A549 treated with GW870086 at 1 μM for 4 hours (cell line): ENCODE data around the gene AKR1B15. TPM values are rescaled to one million over a fixed set of nuclear protein-coding genes. Genes with fewer than 3 reads are reported as not detected.

Source experiments
- total RNA-seq: library from RNA; stranded (reverse); fragments of 200-300 nt; extraction: Qiagen RNA extraction; gene quantifications from 5 replicates; pipeline ENCODE4 v1.2.3, GENCODE V29; 2022; ENCODE audit warnings: low read depth

AKR1B15 gene
- 18.9 to 39.8 TPM (median 34.3 TPM) in 5 replicates for total RNA-seq

DNA sequence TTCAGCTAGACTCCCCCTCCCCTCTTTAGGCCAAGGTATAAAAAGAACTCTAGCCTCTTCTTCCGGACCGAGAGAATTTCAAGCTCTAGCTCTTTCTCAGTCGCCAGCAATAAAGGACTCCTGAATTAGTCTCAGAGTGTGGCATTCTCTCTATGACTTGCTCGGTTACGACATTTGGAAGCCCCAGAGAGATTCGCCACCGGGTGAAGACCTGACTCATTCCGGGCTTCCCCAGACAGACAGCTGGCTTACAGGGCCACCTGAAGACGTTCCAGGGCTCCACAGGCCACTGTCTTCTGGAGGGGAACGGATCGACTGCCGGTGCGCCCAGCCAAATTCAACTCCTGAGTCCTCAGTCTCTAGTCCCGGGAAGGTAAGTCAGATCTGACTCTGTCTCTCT lies at the start of gene AKR1B15:
TSS of gene AKR1B15 (plus strand) at position 234 of the 400 bp plus-strand sequence. CDS start 15,510 bp downstream, outside the sequence.

Other genes starting within 250 kb of the AKR1B15 start
- 26.0 to 46.0 TPM (median 34.8 TPM) in 5 replicates for gene SLC35B4, start 232.2 kb upstream of the AKR1B15 start, total RNA-seq
- 2,159 to 2,676 TPM (median 2,540 TPM) in 5 replicates for gene AKR1B1, start 90.0 kb upstream of the AKR1B15 start, total RNA-seq
- gene AKR1B10, start 21.5 kb upstream of the AKR1B15 start, total RNA-seq: 2,090 to 2,330 TPM (median 2,162 TPM) in 5 replicates
- gene BPGM, start 97.7 kb downstream of the AKR1B15 start, total RNA-seq: 15.3 to 20.3 TPM (median 17.7 TPM) in 5 replicates
- 82.0 to 138 TPM (median 121 TPM) in 5 replicates for gene CALD1, start 230.5 kb downstream of the AKR1B15 start, total RNA-seq